Lower leg skin (tissue), 4 donors: Measurements from ENCODE around the gene CNRIP1. TPM values are rescaled to one million over a fixed set of nuclear protein-coding genes. Genes with fewer than 3 reads are reported as not detected.
"Not testable (repeated sequence)": the region's sequence is repeated elsewhere in the genome, so short reads cannot be mapped to it uniquely, and the experiment has no call there.

Source experiments
- DNase-seq, 2 donors: peaks; one replicate each; pipeline ENCODE4 v3.0.0-alpha.2; 2019; ENCODE audit warnings: low spot score in 2 of 2
- H3K4me3 ChIP-seq: fragments of 200-600 bp; sonication (generic); 2 replicates; pipeline ENCODE4 v1.5.1; 2017; ENCODE audit warnings: mild to moderate bottlenecking, low read depth; ENCODE audit not compliant: poor library complexity, severe bottlenecking
- POLR2A ChIP-seq, 2 donors: fragments of 450-650 bp; IDR thresholded peaks; one replicate each; pipeline ENCODE4 v1.6.1; 2016 to 2017; ENCODE audit warnings: antibody characterized with exemption in 2 of 2, mild to moderate bottlenecking in 1 of 2, moderate library complexity in 1 of 2
- WGBS, 2 donors: methylation state at CpG; one replicate each; pipeline ENCODE4 v1.1.5; 2018; 5-methylcytosine and 5-hydroxymethylcytosine counted together
- intact Hi-C: fragments of 100-400 bp; cut with DNase I; formaldehyde crosslinking; loops from one replicate; pipeline ENCODE4 v1.15.0; 2023; ENCODE audit warnings: low total_unique reads
- total RNA-seq, 4 donors: library from RNA; depleted of rRNA; stranded (reverse); fragments of >200 nt; gene quantifications; one replicate each; pipeline ENCODE4 v1.1.0, GENCODE V29; 2016
- TF ChIP-seq, protein P1 (sequence below), 3 donors: fragments of 450-650 bp; IDR thresholded peaks; one replicate each; pipeline ENCODE4 v1.5.1; 2016; ENCODE audit warnings: antibody characterized with exemption in 3 of 3, mild to moderate bottlenecking in 3 of 3, moderate library complexity in 2 of 3

Gene CNRIP1
- total RNA-seq, 4 donors from 2014 or later = 5.7 to 12.8 (median 7.8) TPM

DNA sequence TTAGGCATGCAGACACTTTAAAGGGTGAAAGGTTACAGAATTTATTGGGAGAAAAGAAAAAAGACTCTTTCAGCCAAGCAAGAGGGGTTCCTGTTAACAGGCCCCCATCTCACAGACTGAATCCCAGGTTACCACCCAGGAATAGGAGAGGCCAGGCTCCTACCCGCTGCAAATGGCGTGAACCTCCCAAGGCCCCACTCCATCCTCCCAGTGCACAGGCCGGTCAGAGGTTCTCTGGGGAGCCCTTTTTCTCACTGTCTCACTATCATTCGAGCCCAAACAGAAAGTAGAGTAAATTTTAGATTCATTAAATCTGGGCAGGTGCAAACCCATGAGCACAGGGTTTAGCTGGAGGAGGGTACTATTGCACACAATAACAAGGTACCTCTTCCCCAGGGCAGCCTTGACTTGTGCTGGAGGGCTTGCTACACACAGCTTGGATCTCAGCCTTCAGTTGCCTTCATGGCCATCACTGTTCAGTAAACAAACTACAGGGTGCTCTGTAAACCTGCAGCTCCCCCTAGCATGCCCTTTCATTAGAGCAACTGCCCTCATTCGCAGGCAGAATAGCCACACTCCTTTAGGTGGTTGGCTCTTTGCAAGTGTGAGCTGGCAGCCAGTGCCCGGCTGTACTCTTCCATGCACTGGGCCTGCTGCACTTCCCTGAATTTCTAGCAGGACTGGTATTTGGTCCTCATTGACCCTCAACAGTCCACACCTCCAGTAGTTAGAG is 38.0 kb upstream of the CNRIP1 start:
- intact Hi-C loops = no loop called here
- no peak for DNase-seq
- 72 to 82% methylated on average over 6 of the region's 6 CpGs for WGBS, 2 donors
- no peak overlapping the region for H3K4me3 ChIP-seq
- no peak for TF ChIP-seq POLR2A (IDR thresholded peaks at IDR 0.05)
- TF ChIP-seq, protein P1, sequence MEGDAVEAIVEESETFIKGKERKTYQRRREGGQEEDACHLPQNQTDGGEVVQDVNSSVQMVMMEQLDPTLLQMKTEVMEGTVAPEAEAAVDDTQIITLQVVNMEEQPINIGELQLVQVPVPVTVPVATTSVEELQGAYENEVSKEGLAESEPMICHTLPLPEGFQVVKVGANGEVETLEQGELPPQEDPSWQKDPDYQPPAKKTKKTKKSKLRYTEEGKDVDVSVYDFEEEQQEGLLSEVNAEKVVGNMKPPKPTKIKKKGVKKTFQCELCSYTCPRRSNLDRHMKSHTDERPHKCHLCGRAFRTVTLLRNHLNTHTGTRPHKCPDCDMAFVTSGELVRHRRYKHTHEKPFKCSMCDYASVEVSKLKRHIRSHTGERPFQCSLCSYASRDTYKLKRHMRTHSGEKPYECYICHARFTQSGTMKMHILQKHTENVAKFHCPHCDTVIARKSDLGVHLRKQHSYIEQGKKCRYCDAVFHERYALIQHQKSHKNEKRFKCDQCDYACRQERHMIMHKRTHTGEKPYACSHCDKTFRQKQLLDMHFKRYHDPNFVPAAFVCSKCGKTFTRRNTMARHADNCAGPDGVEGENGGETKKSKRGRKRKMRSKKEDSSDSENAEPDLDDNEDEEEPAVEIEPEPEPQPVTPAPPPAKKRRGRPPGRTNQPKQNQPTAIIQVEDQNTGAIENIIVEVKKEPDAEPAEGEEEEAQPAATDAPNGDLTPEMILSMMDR (IDR thresholded peaks at IDR 0.05) = no peak

DNA sequence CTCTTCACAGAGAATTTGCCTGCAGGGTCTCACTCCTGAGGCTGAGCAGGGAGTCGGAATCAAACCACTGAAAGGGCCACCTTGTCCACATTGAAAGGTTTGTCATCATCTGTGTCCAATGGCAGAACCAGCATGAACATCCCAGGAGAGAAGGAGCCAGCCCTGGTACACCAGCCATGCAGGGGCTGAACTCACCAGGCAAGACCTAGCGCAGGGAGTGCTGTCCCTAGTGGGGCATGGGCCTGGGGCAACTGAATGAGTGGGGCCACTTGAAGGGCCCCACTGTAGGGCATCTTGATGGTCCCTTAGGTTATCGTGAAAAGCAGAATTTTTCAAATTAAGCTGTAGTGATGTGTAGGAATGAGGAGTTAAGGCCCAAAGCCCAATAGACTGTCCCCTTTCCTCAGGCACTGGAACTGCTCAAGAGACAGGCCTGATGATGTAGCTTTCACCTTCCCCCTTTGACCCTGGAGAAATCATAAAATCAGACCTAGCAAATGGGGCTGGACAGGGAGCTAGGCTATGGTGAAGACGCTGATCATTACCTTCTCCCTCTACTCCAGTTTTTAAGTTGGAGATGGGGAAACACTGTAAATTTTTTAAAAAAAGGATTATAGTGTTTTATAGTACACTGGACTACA is 37.0 kb upstream of the CNRIP1 start:
- no peak for DNase-seq
- intact Hi-C loops = no loop called here
- TF ChIP-seq POLR2A (IDR thresholded peaks at IDR 0.05) = no peak
- TF ChIP-seq, protein P1 (IDR thresholded peaks at IDR 0.05) = no peak
- WGBS, 2 donors = 90 to 95% methylated on average over 4 of the region's 4 CpGs
- H3K4me3 ChIP-seq = no peak overlapping the region

DNA sequence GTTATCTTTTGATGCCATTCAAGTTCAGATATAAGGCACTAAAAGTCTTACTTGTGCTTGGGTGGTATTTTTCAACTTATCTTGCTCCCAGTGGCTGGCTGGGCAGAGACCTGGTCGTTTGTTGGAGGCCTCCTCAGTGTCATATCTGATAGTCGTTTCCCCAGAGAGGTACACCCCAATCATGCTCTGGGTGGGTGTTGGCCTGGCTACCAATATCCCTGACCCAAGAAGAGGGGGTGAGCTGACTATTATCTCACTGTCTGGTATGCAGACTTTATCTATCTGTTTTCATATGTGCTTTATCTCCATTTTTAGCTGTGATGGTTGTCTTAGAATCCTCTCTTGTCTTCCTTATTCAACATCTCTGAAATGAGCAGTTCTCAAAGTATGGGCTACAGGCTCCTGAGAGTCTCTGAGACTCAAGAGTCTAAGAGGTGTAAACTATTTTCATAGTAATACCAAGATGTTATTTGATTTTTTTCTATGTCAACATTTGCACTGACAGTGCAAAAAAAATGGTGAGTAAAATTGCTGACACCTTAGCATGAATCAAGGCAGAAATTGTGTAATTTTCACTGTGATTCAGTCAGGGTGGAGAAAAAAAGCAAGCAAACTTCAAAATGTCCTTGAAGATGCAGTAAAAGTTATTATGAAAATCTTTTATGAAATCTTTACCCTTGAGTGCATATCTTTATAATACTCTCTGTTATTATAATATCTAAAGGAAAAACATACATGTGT is 33.1 kb upstream of the CNRIP1 start:
- WGBS, 2 donors = 38 to 59% methylated on average over 2 of the region's 2 CpGs
- intact Hi-C loops = no loop called here
- no peak for DNase-seq
- no peak overlapping the region for H3K4me3 ChIP-seq
- TF ChIP-seq, protein P1 (IDR thresholded peaks at IDR 0.05) = no peak
- TF ChIP-seq POLR2A (IDR thresholded peaks at IDR 0.05) = no peak

DNA sequence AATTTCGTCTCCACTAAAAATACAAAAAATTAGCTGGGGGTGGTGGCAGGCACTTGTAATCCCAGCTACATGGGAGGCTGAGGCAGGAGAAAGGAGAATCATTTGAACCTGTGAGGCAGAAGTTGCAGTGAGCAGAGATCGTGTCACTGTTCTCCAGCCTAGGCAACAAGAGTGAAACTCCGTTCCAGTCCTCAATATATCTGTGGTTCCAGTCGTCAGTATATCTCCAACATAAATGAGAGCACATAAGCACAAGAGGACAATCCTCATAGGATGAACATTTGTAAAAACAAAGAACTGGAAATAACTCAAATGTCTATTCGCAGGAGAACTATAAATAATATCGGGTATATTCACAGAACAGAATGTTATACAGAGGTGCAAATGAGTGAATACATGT is 32.2 kb upstream of the CNRIP1 start:
- TF ChIP-seq, protein P1 (IDR thresholded peaks at IDR 0.05) = no peak
- no peak for TF ChIP-seq POLR2A (IDR thresholded peaks at IDR 0.05)
- no peak for DNase-seq
- intact Hi-C loops = no loop called here
- H3K4me3 ChIP-seq = no peak overlapping the region
- 85 to 92% methylated on average over 6 of the region's 6 CpGs for WGBS, 2 donors

DNA sequence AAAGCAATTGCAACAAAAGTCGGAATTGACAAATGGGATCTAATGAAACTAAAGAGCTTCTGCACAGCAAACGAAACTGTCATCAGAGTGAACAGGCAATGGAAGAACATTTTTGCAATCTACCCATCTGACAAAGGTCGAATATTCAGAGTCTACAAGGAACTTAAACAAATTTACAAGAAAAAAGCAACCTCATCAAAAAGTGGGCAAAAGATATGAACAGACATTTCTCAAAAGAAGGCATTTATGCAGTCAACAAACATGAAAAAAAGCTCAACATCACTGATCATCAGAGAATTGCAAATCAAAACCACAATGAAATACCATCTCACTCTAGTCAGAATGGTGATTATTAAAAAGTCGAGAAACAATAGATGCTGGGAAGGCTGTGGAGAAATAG is 29.3 kb upstream of the CNRIP1 start:
- intact Hi-C loops, DNase-seq, H3K4me3 ChIP-seq: not testable (repeated sequence)
- WGBS, 2 donors = 84 to 89% methylated on average over 4 of the region's 4 CpGs
